Activated CD8-positive, alpha-beta memory T cell treated with anti-CD3 and anti-CD28 coated beads, Interleukin-2, amount 50 U/mL, for 4 hours (primary cell): ENCODE results near the gene OR4C15.

Source experiments
- DNase-seq: peaks from one replicate; pipeline ENCODE4 v3.0.0-alpha.2; 2020

Gene OR4C15

GRCh38 chr11:55554169-55554568, at the start of gene OR4C15:
Gene OR4C15, plus strand, starts transcription at chr11:55554469. Its CDS starts 0 bp downstream, at chr11:55554469.
- DNase-seq, result no peak

GRCh38 chr11:55571828-55572227, 17.6 kb downstream of the OR4C15 start, which contains the start of gene OR4C16:
Gene OR4C16, plus strand, starts transcription at chr11:55572128. Its CDS starts 0 bp downstream, at chr11:55572128.
- no peak for DNase-seq

GRCh38 chr11:55572548-55572947, 18.3 kb downstream of the OR4C15 start:
- DNase-seq, result no peak
